ENCODE measurements around the gene ITPR3. TPM values are rescaled to one million over a fixed set of nuclear protein-coding genes. Genes with fewer than 3 reads are reported as not detected.
A peak's percentile ranks its signal among the peaks of the same experiment; 100 is the strongest.

ITPR3 gene
- polyA plus RNA-seq, 1 donor (not counting 4 experiments of a cell fraction or from before 2014, with no cell fraction given): 43.3 TPM

GRCh38 chr6:33607126-33607783, 13.9 kb upstream of the ITPR3 start:
- Histone ChIP-seq H3K4me3 (ENCODE audit: control insufficient read depth in 2 of 3, extremely low read depth in 1 of 3, insufficient read depth in 2 of 3, low read depth in 1 of 3, low read length in 3 of 3) (no peak overlapping the region), H2AFZ (ENCODE audit: control insufficient read depth, low read length) (no peak overlapping the region), H3K4me1 (ENCODE audit: control insufficient read depth, extremely low read depth, insufficient read depth, low read length) (peaks cover 19% of the 10 kb centered on the region), H3K9ac (ENCODE audit: control insufficient read depth, extremely low read depth, insufficient read depth, low read length) (no peak overlapping the region), H3K9me3 (ENCODE audit: control insufficient read depth, low read depth, low read length) (no peaks in the 10 kb centered on the region), H3K9me1 (ENCODE audit: control insufficient read depth, extremely low read depth, insufficient read depth, low read length) (no peaks in the 10 kb centered on the region), H3K79me2 (ENCODE audit: control insufficient read depth, insufficient read depth, low read length) (no peaks in the 10 kb centered on the region), H3K36me3 (ENCODE audit: control insufficient read depth in 2 of 2, extremely low read depth in 1 of 2, insufficient read depth in 2 of 2, low read length in 2 of 2) (no peaks in the 10 kb centered on the region), H3K27me3 (ENCODE audit: control insufficient read depth, extremely low read depth, insufficient read depth, low read length) (no peaks in the 10 kb centered on the region), H3K4me2 (ENCODE audit: control insufficient read depth, extremely low read depth, insufficient read depth, low read depth, low read length) (no peak overlapping the region), H3K27ac (ENCODE audit: control insufficient read depth, insufficient read depth, low read length) (no peak overlapping the region), H4K20me1 (ENCODE audit: control insufficient read depth, extremely low read depth, insufficient read depth, low read length) (no peaks in the 10 kb centered on the region)
- DNase-seq (ENCODE audit: low read depth, low spot score) (no peak), FAIRE-seq (no peak)
- TF ChIP-seq CTCF (optimal IDR thresholded peaks at IDR 0.05 in 1 of 3, IDR thresholded peaks at IDR 0.05 in 1 of 3, conservative IDR thresholded peaks at IDR 0.05 in 1 of 3; ENCODE audit: extremely low read depth in 1 of 3, insufficient read depth in 2 of 3, low read length in 3 of 3): no peak
- no peak for TF ChIP-seq EZH2 (IDR thresholded peaks at IDR 0.05; ENCODE audit: low read length)
- dilution Hi-C loops (cut with MboI; ENCODE audit: extremely low pct_ligation_motif_present, low sequenced_read_pairs): no loop called here

- Histone ChIP-seq H3K9ac (ENCODE audit: control insufficient read depth, extremely low read depth, insufficient read depth, low read length) (no peak overlapping the region), H3K4me3 (ENCODE audit: control insufficient read depth in 2 of 3, extremely low read depth in 1 of 3, insufficient read depth in 2 of 3, low read depth in 1 of 3, low read length in 3 of 3) (no peak overlapping the region), H3K27ac (ENCODE audit: control insufficient read depth, insufficient read depth, low read length) (no peak overlapping the region), H3K27me3 (ENCODE audit: control insufficient read depth, extremely low read depth, insufficient read depth, low read length) (no peaks in the 10 kb centered on the region), H3K4me2 (ENCODE audit: control insufficient read depth, extremely low read depth, insufficient read depth, low read depth, low read length) (no peak overlapping the region), H3K36me3 (ENCODE audit: control insufficient read depth in 2 of 2, extremely low read depth in 1 of 2, insufficient read depth in 2 of 2, low read length in 2 of 2) (no peaks in the 10 kb centered on the region), H4K20me1 (ENCODE audit: control insufficient read depth, extremely low read depth, insufficient read depth, low read length) (no peaks in the 10 kb centered on the region), H2AFZ (ENCODE audit: control insufficient read depth, low read length) (no peak overlapping the region), H3K79me2 (ENCODE audit: control insufficient read depth, insufficient read depth, low read length) (no peaks in the 10 kb centered on the region), H3K9me3 (ENCODE audit: control insufficient read depth, low read depth, low read length) (no peaks in the 10 kb centered on the region), H3K9me1 (ENCODE audit: control insufficient read depth, extremely low read depth, insufficient read depth, low read length) (no peaks in the 10 kb centered on the region), H3K4me1 (ENCODE audit: control insufficient read depth, extremely low read depth, insufficient read depth, low read length) (peaks cover 19% of the 10 kb centered on the region)
- TF ChIP-seq EZH2 (IDR thresholded peaks at IDR 0.05; ENCODE audit: low read length) (no peak), CTCF (optimal IDR thresholded peaks at IDR 0.05 in 1 of 3, IDR thresholded peaks at IDR 0.05 in 1 of 3, conservative IDR thresholded peaks at IDR 0.05 in 1 of 3; ENCODE audit: extremely low read depth in 1 of 3, insufficient read depth in 2 of 3, low read length in 3 of 3) (peak; percentile 65 to 89 (median 71))
- FAIRE-seq: no peak
- dilution Hi-C loops (cut with MboI; ENCODE audit: extremely low pct_ligation_motif_present, low sequenced_read_pairs): no loop called here
- no peak for DNase-seq (ENCODE audit: low read depth, low spot score)
Measured at GRCh38 chr6:33607784-33608161, 13.3 kb upstream of the ITPR3 start.

Data from keratinocyte (primary cell).